GM23338 (cell line): ENCODE results near the gene SNRPA1.

Source experiments
- CREB1 ChIP-seq: fragments of 250-450 bp; sonication (Bioruptor Pico); IDR thresholded peaks from 2 replicates; pipeline ENCODE4 v1.5.0; 2020; ENCODE audit warnings: low read depth, mild to moderate bottlenecking, moderate library complexity
- EZH2 ChIP-seq: fragments of 200-600 bp; sonication (generic); IDR thresholded peaks from one replicate; pipeline ENCODE4 v1.8.0; 2017; ENCODE audit warnings: antibody characterized with exemption, mild to moderate bottlenecking, low read depth; ENCODE audit not compliant: unreplicated experiment
- EZH2phosphoT487 ChIP-seq: fragments of 200-600 bp; sonication (generic); IDR thresholded peaks from one replicate; pipeline ENCODE4 v1.8.1; 2018; ENCODE audit warnings: antibody characterized with exemption; ENCODE audit not compliant: unreplicated experiment
- JUNB ChIP-seq: IDR thresholded peaks from one replicate; pipeline ENCODE4 v1.6.1; 2016; ENCODE audit warnings: antibody characterized with exemption; ENCODE audit not compliant: unreplicated experiment
- POLR2AphosphoS5 ChIP-seq: IDR thresholded peaks from 2 replicates; pipeline ENCODE4 v1.6.1; 2016; ENCODE audit warnings: antibody characterized with exemption, low read depth
- TF ChIP-seq, protein P1 (sequence below): fragments of 250-450 bp; sonication (Bioruptor Pico); IDR thresholded peaks from 2 replicates; pipeline ENCODE4 v1.5.0; 2020; ENCODE audit warnings: mild to moderate bottlenecking, moderate library complexity
- TF ChIP-seq, protein P2 (sequence below), 2 experiments: fragments of 200-600 bp in 1 of 2; sonication (generic) in 1 of 2; conservative IDR thresholded peaks; 2 replicates each; pipeline versions ENCODE4 v1.5.1 to v1.6.1; 2016 to 2017; ENCODE audit warnings: antibody characterized with exemption in 2 of 2, low read depth in 2 of 2, mild to moderate bottlenecking in 2 of 2, moderate library complexity in 1 of 2
- TF ChIP-seq, protein P3 (sequence below): IDR thresholded peaks from one replicate; pipeline ENCODE4 v1.6.1; 2018; ENCODE audit warnings: antibody characterized with exemption; ENCODE audit not compliant: unreplicated experiment

DNA sequence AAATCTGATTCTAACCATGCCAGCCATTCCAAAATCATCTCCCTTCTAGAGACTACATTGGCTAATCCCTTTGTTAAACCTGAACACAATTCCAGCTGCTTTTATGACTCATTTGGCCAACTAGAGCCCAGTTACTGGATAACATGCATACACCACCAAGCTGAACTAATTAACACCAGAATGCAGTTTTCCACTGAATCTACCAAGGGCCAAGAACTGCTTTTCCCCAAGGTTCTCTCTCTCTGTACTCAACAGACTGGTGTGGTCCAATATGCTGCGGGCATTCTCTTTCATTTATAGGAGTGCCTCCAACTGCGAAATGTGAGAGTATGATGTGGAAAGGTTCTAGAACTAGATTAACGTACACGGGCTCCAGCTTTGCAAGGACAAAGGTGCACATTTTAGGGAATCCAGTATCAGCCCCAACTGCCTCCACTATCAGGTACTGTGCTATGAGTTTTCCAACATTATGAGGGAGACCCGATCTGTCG lies 44.7 kb downstream of the SNRPA1 start:
- TF ChIP-seq, protein P1, sequence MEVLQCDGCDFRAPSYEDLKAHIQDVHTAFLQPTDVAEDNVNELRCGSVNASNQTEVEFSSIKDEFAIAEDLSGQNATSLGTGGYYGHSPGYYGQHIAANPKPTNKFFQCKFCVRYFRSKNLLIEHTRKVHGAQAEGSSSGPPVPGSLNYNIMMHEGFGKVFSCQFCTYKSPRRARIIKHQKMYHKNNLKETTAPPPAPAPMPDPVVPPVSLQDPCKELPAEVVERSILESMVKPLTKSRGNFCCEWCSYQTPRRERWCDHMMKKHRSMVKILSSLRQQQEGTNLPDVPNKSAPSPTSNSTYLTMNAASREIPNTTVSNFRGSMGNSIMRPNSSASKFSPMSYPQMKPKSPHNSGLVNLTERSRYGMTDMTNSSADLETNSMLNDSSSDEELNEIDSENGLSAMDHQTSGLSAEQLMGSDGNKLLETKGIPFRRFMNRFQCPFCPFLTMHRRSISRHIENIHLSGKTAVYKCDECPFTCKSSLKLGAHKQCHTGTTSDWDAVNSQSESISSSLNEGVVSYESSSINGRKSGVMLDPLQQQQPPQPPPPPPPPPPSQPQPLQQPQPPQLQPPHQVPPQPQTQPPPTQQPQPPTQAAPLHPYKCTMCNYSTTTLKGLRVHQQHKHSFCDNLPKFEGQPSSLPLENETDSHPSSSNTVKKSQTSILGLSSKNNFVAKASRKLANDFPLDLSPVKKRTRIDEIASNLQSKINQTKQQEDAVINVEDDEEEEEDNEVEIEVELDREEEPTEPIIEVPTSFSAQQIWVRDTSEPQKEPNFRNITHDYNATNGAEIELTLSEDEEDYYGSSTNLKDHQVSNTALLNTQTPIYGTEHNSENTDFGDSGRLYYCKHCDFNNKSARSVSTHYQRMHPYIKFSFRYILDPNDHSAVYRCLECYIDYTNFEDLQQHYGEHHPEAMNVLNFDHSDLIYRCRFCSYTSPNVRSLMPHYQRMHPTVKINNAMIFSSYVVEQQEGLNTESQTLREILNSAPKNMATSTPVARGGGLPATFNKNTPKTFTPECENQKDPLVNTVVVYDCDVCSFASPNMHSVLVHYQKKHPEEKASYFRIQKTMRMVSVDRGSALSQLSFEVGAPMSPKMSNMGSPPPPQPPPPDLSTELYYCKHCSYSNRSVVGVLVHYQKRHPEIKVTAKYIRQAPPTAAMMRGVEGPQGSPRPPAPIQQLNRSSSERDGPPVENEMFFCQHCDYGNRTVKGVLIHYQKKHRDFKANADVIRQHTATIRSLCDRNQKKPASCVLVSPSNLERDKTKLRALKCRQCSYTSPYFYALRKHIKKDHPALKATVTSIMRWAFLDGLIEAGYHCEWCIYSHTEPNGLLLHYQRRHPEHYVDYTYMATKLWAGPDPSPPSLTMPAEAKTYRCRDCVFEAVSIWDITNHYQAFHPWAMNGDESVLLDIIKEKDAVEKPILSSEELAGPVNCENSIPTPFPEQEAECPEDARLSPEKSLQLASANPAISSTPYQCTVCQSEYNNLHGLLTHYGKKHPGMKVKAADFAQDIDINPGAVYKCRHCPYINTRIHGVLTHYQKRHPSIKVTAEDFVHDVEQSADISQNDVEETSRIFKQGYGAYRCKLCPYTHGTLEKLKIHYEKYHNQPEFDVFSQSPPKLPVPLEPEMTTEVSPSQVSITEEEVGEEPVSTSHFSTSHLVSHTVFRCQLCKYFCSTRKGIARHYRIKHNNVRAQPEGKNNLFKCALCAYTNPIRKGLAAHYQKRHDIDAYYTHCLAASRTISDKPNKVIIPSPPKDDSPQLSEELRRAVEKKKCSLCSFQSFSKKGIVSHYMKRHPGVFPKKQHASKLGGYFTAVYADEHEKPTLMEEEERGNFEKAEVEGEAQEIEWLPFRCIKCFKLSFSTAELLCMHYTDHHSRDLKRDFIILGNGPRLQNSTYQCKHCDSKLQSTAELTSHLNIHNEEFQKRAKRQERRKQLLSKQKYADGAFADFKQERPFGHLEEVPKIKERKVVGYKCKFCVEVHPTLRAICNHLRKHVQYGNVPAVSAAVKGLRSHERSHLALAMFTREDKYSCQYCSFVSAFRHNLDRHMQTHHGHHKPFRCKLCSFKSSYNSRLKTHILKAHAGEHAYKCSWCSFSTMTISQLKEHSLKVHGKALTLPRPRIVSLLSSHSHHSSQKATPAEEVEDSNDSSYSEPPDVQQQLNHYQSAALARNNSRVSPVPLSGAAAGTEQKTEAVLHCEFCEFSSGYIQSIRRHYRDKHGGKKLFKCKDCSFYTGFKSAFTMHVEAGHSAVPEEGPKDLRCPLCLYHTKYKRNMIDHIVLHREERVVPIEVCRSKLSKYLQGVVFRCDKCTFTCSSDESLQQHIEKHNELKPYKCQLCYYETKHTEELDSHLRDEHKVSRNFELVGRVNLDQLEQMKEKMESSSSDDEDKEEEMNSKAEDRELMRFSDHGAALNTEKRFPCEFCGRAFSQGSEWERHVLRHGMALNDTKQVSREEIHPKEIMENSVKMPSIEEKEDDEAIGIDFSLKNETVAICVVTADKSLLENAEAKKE (CRISPR knock-in tag): no peak
- TF ChIP-seq EZH2 (no peak), EZH2phosphoT487 (no peak), JUNB (no peak), POLR2AphosphoS5 (no peak), CREB1 (CRISPR knock-in tag) (no peak)
- TF ChIP-seq, protein P2, sequence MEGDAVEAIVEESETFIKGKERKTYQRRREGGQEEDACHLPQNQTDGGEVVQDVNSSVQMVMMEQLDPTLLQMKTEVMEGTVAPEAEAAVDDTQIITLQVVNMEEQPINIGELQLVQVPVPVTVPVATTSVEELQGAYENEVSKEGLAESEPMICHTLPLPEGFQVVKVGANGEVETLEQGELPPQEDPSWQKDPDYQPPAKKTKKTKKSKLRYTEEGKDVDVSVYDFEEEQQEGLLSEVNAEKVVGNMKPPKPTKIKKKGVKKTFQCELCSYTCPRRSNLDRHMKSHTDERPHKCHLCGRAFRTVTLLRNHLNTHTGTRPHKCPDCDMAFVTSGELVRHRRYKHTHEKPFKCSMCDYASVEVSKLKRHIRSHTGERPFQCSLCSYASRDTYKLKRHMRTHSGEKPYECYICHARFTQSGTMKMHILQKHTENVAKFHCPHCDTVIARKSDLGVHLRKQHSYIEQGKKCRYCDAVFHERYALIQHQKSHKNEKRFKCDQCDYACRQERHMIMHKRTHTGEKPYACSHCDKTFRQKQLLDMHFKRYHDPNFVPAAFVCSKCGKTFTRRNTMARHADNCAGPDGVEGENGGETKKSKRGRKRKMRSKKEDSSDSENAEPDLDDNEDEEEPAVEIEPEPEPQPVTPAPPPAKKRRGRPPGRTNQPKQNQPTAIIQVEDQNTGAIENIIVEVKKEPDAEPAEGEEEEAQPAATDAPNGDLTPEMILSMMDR (conservative IDR thresholded peaks at IDR 0.05; ENCODE audit: low read depth in 2 of 2): no peak
- TF ChIP-seq, protein P3, sequence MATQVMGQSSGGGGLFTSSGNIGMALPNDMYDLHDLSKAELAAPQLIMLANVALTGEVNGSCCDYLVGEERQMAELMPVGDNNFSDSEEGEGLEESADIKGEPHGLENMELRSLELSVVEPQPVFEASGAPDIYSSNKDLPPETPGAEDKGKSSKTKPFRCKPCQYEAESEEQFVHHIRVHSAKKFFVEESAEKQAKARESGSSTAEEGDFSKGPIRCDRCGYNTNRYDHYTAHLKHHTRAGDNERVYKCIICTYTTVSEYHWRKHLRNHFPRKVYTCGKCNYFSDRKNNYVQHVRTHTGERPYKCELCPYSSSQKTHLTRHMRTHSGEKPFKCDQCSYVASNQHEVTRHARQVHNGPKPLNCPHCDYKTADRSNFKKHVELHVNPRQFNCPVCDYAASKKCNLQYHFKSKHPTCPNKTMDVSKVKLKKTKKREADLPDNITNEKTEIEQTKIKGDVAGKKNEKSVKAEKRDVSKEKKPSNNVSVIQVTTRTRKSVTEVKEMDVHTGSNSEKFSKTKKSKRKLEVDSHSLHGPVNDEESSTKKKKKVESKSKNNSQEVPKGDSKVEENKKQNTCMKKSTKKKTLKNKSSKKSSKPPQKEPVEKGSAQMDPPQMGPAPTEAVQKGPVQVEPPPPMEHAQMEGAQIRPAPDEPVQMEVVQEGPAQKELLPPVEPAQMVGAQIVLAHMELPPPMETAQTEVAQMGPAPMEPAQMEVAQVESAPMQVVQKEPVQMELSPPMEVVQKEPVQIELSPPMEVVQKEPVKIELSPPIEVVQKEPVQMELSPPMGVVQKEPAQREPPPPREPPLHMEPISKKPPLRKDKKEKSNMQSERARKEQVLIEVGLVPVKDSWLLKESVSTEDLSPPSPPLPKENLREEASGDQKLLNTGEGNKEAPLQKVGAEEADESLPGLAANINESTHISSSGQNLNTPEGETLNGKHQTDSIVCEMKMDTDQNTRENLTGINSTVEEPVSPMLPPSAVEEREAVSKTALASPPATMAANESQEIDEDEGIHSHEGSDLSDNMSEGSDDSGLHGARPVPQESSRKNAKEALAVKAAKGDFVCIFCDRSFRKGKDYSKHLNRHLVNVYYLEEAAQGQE: no peak
